ENCODE results near the gene SRPK3. TPM values are rescaled to one million over a fixed set of nuclear protein-coding genes. Genes with fewer than 3 reads are reported as not detected.

The SRPK3 gene
- total and polyA plus RNA-seq, 2 donors = 2.3 to 4.3 TPM

GRCh38 chrX:153778684-153779101, 2.1 kb upstream of the SRPK3 start:
- no peak overlapping the region for H3K27ac ChIP-seq (ENCODE audit: low read depth)
- WGBS = 73% methylated on average over 16 of the region's 16 CpGs
- no peak overlapping the region for H3K4me3 ChIP-seq (ENCODE audit: low read depth, low read length)
- no peaks in the 10 kb centered on the region for H3K4me1 ChIP-seq (ENCODE audit: insufficient read depth)
- DNase-seq (ENCODE audit: extremely low spot score) = no peak
- H3K36me3 ChIP-seq (ENCODE audit: insufficient read depth) = no peaks in the 10 kb centered on the region

GRCh38 chrX:153779891-153780677, 757 bp upstream of the SRPK3 start:
- Histone ChIP-seq H3K4me3 (ENCODE audit: low read depth, low read length) (no peak overlapping the region), H3K36me3 (ENCODE audit: insufficient read depth) (no peaks in the 10 kb centered on the region), H3K27ac (ENCODE audit: low read depth) (no peak overlapping the region), H3K4me1 (ENCODE audit: insufficient read depth) (no peaks in the 10 kb centered on the region)
- no peak for DNase-seq (ENCODE audit: extremely low spot score)
- WGBS = 63% methylated on average over 18 of the region's 18 CpGs

GRCh38 chrX:153781428-153782047, 697 bp downstream of the SRPK3 start:
- H3K4me3 ChIP-seq (ENCODE audit: low read depth, low read length) = no peak overlapping the region
- no peak overlapping the region for H3K27ac ChIP-seq (ENCODE audit: low read depth)
- WGBS = 63% methylated on average over 24 of the region's 24 CpGs

DNA sequence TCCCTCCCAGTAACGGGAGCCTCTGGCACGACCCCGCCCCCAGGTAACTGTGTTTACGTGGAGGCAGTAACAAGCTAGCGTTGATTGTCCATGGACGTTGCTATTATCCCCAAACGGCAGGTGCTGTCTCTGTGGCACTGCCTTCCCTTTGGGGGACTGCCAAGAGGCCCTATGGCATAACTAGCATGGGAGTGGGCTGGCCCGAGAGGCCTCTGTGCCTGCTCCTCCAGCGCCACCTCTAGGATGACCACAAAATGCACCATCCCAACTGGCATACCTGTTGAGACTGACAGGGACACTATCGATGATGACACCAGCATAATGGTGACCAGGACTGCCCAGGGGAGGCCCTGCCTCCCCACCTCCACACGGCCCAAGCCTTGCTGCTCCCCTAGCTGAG, 1.5 kb downstream of the SRPK3 start:
- WGBS = 66% methylated on average over 11 of the region's 11 CpGs

More at GRCh38 chrX:153781428-153782047, 697 bp downstream of the SRPK3 start:
- DNase-seq (ENCODE audit: extremely low spot score) = no peak
- Histone ChIP-seq H3K4me1 (ENCODE audit: insufficient read depth) (no peaks in the 10 kb centered on the region), H3K36me3 (ENCODE audit: insufficient read depth) (peaks cover 4% of the 10 kb centered on the region)

DNA sequence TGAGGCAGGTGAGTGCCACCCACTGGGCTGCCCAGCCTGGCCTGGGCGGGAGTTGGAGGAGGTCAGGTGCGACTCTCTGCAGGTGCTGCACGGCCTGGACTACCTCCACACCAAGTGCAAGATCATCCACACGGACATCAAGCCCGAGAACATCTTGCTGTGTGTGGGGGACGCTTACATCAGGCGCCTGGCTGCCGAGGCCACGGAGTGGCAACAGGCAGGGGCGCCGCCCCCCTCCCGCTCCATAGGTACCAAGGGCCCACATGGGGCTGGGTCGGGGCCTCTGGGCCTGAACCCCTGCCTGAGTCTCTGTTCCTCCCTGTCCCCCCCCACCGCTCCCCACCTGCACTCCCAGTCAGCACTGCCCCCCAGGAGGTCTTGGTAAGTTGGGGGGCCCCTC, 2.0 kb downstream of the SRPK3 start:
- WGBS = 91% methylated on average over 14 of the region's 14 CpGs
- no peak overlapping the region for H3K27ac ChIP-seq (ENCODE audit: low read depth)
- no peak overlapping the region for H3K4me3 ChIP-seq (ENCODE audit: low read depth, low read length)
- no peak for DNase-seq (ENCODE audit: extremely low spot score)
- H3K36me3 ChIP-seq (ENCODE audit: insufficient read depth) = peaks cover 4% of the 10 kb centered on the region
- H3K4me1 ChIP-seq (ENCODE audit: insufficient read depth) = no peaks in the 10 kb centered on the region

More for the DNA sequence above, 1.5 kb downstream of the SRPK3 start:
- DNase-seq (ENCODE audit: extremely low spot score) = no peak
- Histone ChIP-seq H3K27ac (ENCODE audit: low read depth) (no peak overlapping the region), H3K4me3 (ENCODE audit: low read depth, low read length) (no peak overlapping the region), H3K4me1 (ENCODE audit: insufficient read depth) (no peaks in the 10 kb centered on the region), H3K36me3 (ENCODE audit: insufficient read depth) (peaks cover 4% of the 10 kb centered on the region)

DNA sequence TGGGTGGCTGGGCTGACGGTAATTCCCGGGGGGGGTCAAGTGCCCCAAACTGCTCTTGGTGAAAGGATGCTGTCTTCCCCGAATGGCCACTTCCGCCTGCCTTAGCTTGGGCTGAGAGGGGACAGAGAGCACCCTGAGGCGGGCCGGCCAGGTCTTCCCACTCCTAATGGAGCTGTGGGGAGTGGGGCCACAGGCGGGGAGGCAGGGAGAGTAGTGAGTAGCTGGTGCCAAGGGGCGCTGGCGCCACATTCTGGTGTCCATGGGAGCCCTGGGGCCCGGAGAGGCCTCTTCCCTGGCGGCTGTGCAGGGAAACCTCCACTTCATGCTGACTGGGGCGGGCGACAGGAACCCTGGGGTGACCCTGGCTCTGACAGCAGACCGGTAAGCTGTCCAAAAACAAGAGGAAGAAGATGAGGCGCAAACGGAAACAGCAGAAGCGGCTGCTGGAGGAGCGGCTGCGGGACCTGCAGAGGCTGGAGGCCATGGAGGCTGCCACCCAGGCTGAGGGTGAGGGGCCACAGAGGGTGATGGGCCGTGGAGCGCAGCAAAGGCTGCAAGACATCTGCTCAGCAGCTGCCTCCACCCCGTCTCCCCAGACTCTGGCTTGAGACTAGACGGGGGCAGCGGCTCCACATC, 2.7 kb downstream of the SRPK3 start:
- Histone ChIP-seq H3K4me1 (ENCODE audit: insufficient read depth) (no peaks in the 10 kb centered on the region), H3K4me3 (ENCODE audit: low read depth, low read length) (no peak overlapping the region), H3K36me3 (ENCODE audit: insufficient read depth) (peaks cover 4% of the 10 kb centered on the region), H3K27ac (ENCODE audit: low read depth) (no peak overlapping the region)
- DNase-seq (ENCODE audit: extremely low spot score) = no peak
- WGBS = 77% methylated on average over 24 of the region's 24 CpGs

DNA sequence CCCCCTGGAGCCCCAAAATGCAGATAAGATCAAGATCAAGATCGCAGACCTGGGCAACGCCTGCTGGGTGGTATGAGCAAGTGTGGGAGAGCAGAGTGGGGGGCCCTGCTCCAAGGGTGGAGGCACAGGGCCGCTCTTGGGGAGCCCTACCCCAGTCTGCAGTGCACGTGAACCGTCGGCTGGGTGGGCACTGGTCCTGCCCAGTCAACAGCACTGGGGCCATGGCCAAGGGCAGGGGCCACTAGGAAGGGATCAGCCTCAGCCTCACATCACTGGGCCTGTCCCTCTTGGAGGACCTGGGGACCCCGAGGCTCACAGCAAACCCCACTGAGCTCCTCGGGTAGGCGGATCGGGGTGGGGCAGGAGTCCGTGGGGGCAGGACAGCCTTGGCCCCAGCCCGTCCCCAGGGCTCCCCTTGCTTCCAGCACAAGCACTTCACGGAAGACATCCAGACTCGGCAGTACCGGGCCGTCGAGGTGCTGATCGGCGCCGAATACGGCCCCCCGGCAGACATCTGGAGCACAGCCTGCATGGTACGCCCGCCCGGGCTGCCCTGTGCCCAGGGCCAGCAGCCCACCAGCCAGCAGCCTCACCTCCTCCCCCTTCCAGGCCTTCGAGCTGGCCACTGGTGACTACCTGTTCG, 3.6 kb downstream of the SRPK3 start:
- H3K27ac ChIP-seq (ENCODE audit: low read depth) = no peak overlapping the region
- H3K4me3 ChIP-seq (ENCODE audit: low read depth, low read length) = no peak overlapping the region
- H3K4me1 ChIP-seq (ENCODE audit: insufficient read depth) = no peaks in the 10 kb centered on the region
- H3K36me3 ChIP-seq (ENCODE audit: insufficient read depth) = peaks cover 4% of the 10 kb centered on the region
- 86% methylated on average over 27 of the region's 27 CpGs for WGBS
- no peak for DNase-seq (ENCODE audit: extremely low spot score)

- DNase-seq (ENCODE audit: extremely low spot score) = no peak
- no peaks in the 10 kb centered on the region for H3K4me1 ChIP-seq (ENCODE audit: insufficient read depth)
- peaks cover 4% of the 10 kb centered on the region for H3K36me3 ChIP-seq (ENCODE audit: insufficient read depth)
- no peak overlapping the region for H3K27ac ChIP-seq (ENCODE audit: low read depth)
- H3K4me3 ChIP-seq (ENCODE audit: low read depth, low read length) = no peak overlapping the region
- 69% methylated on average over 15 of the region's 15 CpGs for WGBS
Observed at GRCh38 chrX:153786669-153787068, 5.8 kb downstream of the SRPK3 start.

DNA sequence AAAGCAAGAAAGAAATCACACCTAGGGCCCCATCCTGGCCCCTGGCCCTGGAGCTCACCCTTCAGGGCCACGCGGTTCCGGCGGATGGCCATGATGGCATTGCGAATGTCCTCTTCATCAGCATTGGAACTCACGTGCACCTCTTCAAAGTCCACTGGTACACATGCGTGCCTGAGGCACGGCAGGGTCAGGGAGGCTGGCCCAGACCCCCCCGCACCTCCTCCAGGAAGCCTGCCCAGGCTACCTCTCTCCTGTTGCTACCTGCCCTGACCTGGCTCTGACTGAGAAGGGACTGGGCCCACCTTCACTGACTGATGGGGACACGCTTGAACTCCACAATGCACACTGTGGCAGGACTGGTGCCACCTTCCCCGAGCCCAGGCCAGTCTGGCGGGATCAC, 8.8 kb downstream of the SRPK3 start:
- H3K4me1 ChIP-seq (ENCODE audit: insufficient read depth) = no peaks in the 10 kb centered on the region
- no peak overlapping the region for H3K4me3 ChIP-seq (ENCODE audit: low read depth, low read length)
- 96% methylated on average over 12 of the region's 12 CpGs for WGBS
- no peak overlapping the region for H3K27ac ChIP-seq (ENCODE audit: low read depth)
- no peak for DNase-seq (ENCODE audit: extremely low spot score)
- H3K36me3 ChIP-seq (ENCODE audit: insufficient read depth) = peaks cover 4% of the 10 kb centered on the region

DNA sequence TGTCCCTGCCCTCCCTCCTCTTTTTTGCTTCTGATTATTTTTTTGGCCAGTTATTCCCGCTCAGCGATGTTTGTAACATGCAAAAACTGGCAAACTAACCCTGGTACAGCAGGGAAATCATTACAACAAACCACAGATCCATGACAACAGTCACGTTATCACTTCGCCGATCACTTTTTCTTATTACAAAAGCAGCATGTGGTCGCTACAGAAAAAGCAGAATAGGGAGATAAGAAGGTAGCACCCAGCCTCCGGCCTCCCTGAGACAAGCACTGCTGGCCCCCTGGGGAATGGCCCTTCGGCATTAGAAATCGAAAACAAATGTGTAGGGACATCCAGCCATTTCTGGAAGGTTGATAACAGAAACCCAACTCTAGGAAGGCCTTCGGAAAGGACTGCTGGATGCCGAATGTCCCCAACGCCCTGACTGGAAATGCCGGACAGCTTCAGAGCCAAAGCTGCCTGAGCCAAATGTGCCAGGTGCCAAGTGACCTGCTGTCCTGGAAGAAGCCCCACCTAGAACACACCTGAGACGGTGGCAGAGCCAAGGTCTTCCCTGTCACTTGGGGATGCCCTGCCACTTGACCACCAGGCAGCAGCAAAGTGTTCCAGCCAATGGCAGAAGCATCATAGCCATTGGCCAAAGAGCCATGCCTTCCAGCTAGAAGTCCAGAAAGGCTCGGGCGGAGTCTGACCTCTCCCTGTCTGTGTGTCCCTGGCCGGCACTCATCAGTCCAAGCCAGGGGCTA, 10.4 kb downstream of the SRPK3 start:
- Histone ChIP-seq H3K27ac (ENCODE audit: low read depth) (no peak overlapping the region), H3K36me3 (ENCODE audit: insufficient read depth) (no peaks in the 10 kb centered on the region), H3K4me1 (ENCODE audit: insufficient read depth) (no peaks in the 10 kb centered on the region), H3K4me3 (ENCODE audit: low read depth, low read length) (no peak overlapping the region)
- 83% methylated on average over 17 of the region's 17 CpGs for WGBS
- no peak for DNase-seq (ENCODE audit: extremely low spot score)

- Histone ChIP-seq H3K4me1 (ENCODE audit: insufficient read depth) (no peaks in the 10 kb centered on the region), H3K36me3 (ENCODE audit: insufficient read depth) (no peaks in the 10 kb centered on the region), H3K4me3 (ENCODE audit: low read depth, low read length) (no peak overlapping the region), H3K27ac (ENCODE audit: low read depth) (no peak overlapping the region)
- DNase-seq (ENCODE audit: extremely low spot score) = no peak
- 90% methylated on average over 6 of the region's 6 CpGs for WGBS
Observed at GRCh38 chrX:153792368-153792767, 11.5 kb downstream of the SRPK3 start.

DNA sequence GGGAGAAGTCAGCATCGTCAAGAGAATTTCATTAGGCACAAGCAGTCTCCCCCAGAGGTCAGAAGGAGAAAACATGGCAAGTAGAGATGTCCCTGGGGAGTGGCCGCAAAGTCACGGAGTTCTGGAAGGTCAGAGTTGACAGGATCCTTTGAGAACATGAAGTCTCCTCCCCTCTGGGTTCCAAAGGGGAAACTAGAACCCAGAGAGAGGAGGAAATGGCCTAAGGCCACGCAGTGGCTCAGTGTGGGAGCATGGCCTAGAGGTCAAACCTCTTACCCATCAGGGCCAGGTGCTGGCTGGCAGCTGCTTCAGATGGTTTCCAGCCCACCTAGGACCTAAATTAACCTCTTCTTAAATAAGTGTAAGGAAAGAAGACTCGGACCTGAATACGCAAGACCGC, 12.4 kb downstream of the SRPK3 start:
- H3K4me1 ChIP-seq (ENCODE audit: insufficient read depth) = no peaks in the 10 kb centered on the region
- 4% methylated on average over 7 of the region's 7 CpGs for WGBS

More for the DNA sequence above, 12.4 kb downstream of the SRPK3 start:
- DNase-seq (ENCODE audit: extremely low spot score) = no peak
- Histone ChIP-seq H3K36me3 (ENCODE audit: insufficient read depth) (peaks cover under 1% of the 10 kb centered on the region), H3K4me3 (ENCODE audit: low read depth, low read length) (peak overlapping the region; percentile 31), H3K27ac (ENCODE audit: low read depth) (no peak overlapping the region)
